H1 (cell line): ENCODE results near the gene SMIM1. TPM values are rescaled to one million over a fixed set of nuclear protein-coding genes. Genes with fewer than 3 reads are reported as not detected.

ENCODE experiments used
- GABPA ChIP-seq: IDR thresholded peaks from 2 replicates; pipeline ENCODE4 v1.6.1; 2011; ENCODE audit warnings: mild to moderate bottlenecking, low read length, moderate library complexity, borderline replicate concordance; ENCODE audit not compliant: insufficient read depth
- HDAC6 ChIP-seq: IDR thresholded peaks from one replicate; pipeline ENCODE4 v1.7.1; 2012; ENCODE audit warnings: low read depth, mild to moderate bottlenecking, inconsistent platforms, low read length, moderate library complexity
- SP4 ChIP-seq: IDR thresholded peaks from 2 replicates; pipeline ENCODE4 v1.6.1; 2012; ENCODE audit warnings: low read length, inconsistent platforms
- polyA plus RNA-seq, 7 experiments: library from polyadenylated mRNA; depleted of rRNA in 3 of 7; stranded (reverse) in 5 of 7; unstranded in 2 of 7; fragments of >200 nt in 5 of 7; fragments of 200-250 nt in 2 of 7; gene quantifications; 1 replicate in 5 of 7; 2 replicates in 1 of 7; 4 replicates in 1 of 7; pipeline versions ENCODE4 v1.2.1 to v1.2.3, GENCODE V29; 2011 to 2013; ENCODE audit warnings: missing spikeins in 2 of 7, mixed read lengths in 2 of 7
- total RNA-seq: library from RNA; stranded (reverse); fragmentation: NEBNext Ultra II Directional; extraction: Animal tissue kit (Norgen Biotek cat#: 25700); gene quantifications from 2 replicates; pipeline ENCODE4 v1.2.1, GENCODE V29; 2021

SMIM1 gene
- total and polyA plus RNA-seq, 2 of the 8 experiments (the other 6 are each of a cell fraction or from before 2014, with no cell fraction given): 7.7 to 9.7 TPM

DNA sequence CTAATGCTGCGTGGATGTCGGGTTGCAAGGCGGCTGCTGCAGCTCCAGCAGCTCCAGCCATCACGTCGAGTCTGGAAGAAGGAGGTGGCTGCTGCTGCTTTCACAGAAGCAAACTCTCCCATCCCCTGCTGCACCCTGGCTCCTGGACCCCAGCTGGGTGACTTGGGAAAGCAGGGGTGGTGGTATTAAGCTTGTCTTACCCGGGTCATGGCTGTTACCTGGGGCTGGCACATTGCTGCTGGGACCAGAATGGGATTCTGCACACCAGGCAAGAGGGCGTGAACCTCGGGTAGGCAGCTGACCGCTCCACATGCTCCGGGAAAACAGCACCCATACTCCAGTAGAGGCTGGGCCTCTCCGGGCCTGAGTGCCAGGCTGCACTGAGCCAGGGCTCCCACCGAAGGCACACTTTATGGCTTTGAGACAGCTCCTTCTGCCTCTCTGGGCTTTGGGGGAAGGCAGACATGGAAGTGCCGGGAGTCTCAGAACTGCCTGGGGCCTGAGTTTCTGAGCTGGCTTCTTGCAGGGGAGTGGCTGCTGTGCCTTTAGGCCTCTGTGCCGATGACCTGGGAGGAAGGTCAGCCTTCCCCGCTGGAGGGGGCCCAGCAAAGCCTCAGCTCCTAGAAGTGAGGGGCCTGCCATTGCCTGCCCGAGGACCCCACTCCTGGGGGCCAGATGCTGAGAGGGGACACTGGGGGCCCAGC lies 1.2 kb downstream of the SMIM1 start (continued):
- TF ChIP-seq HDAC6: no peak
- no peak for TF ChIP-seq SP4
- no peak for TF ChIP-seq GABPA
